ENCODE data around the gene DNAJC18.

The DNAJC18 gene

GRCh38 chr5:139394654-139395566 is 44.4 kb downstream of the DNAJC18 start, which contains the start of gene PROB1:
PROB1 (minus strand) TSS chr5:139395104; CDS start chr5:139395081, 23 bp downstream.
- no peak for DNase-seq (ENCODE audit: low read depth in 2 of 2)
- no peak for TF ChIP-seq CTCF (IDR thresholded peaks at IDR 0.05; ENCODE audit: low read depth, low read length)
- H3K4me3 ChIP-seq (replicated peaks in 1 of 2; ENCODE audit: low read depth in 2 of 2, low read length in 2 of 2): peak within 1 kb of the TSS; percentile 29 to 41

- peak overlapping the region; percentile 29 to 41 for H3K4me3 ChIP-seq (replicated peaks in 1 of 2; ENCODE audit: low read depth in 2 of 2, low read length in 2 of 2)
- peak; percentile 29 for TF ChIP-seq CTCF (IDR thresholded peaks at IDR 0.05; ENCODE audit: low read depth, low read length)
- peak; percentile 25 to 35 for DNase-seq (ENCODE audit: low read depth in 2 of 2)
Measured at GRCh38 chr5:139394123-139394653, 45.1 kb downstream of the DNAJC18 start.

- no peak for TF ChIP-seq CTCF (IDR thresholded peaks at IDR 0.05; ENCODE audit: low read depth, low read length)
- DNase-seq (ENCODE audit: low read depth in 2 of 2): no peak
- H3K4me3 ChIP-seq (replicated peaks in 1 of 2; ENCODE audit: low read depth in 2 of 2, low read length in 2 of 2): peak overlapping the region; percentile 18 to 28
Measured at GRCh38 chr5:139393497-139394122, 45.7 kb downstream of the DNAJC18 start.

GRCh38 chr5:139392678-139393496 is 46.4 kb downstream of the DNAJC18 start:
- TF ChIP-seq CTCF (IDR thresholded peaks at IDR 0.05; ENCODE audit: low read depth, low read length): peak; percentile 34
- peak in 1 of 2 donors; percentile 56 for DNase-seq (ENCODE audit: low read depth in 2 of 2)
- peak overlapping the region in 1 of 2 donors; percentile 26 for H3K4me3 ChIP-seq (replicated peaks in 1 of 2; ENCODE audit: low read depth in 2 of 2, low read length in 2 of 2)

- DNase-seq (ENCODE audit: low read depth in 2 of 2): no peak
- no peak overlapping the region for H3K4me3 ChIP-seq (replicated peaks in 1 of 2; ENCODE audit: low read depth in 2 of 2, low read length in 2 of 2)
- no peak for TF ChIP-seq CTCF (IDR thresholded peaks at IDR 0.05; ENCODE audit: low read depth, low read length)
Measured at GRCh38 chr5:139392324-139392677, 47.0 kb downstream of the DNAJC18 start.
